Psoas muscle (tissue), 8 donors: ENCODE results near the gene CA7. TPM values are rescaled to one million over a fixed set of nuclear protein-coding genes. Genes with fewer than 3 reads are reported as not detected.

ENCODE experiments used
- ATAC-seq, 4 donors: fragments of 200-7000 bp; cut with Tn5 transposase; one replicate each; pipeline ENCODE4 v1.9.1; 2020; ENCODE audit warnings: moderate library complexity in 3 of 4, mild to moderate bottlenecking in 2 of 4
- DNase-seq, 2 donors: peaks; one replicate each; pipeline ENCODE4 v3.0.0-alpha.2; 2020
- H3K27ac ChIP-seq: fragments of 200-600 bp; one replicate; pipeline ENCODE4 v1.8.0; 2022
- H3K27me3 ChIP-seq, 3 donors: fragments of 200-600 bp in 1 of 3; one replicate each; pipeline versions ENCODE4 v1.6.1 to v1.8.0; 2013 to 2022; ENCODE audit warnings: low read length in 2 of 3, mild to moderate bottlenecking in 2 of 3, moderate library complexity in 1 of 3; ENCODE audit not compliant: insufficient read depth in 3 of 3
- H3K36me3 ChIP-seq, 2 donors: fragments of 200-600 bp in 1 of 2; one replicate each; pipeline versions ENCODE4 v1.6.1 to v1.8.0; 2013 to 2022; ENCODE audit warnings: low read depth in 1 of 2, mild to moderate bottlenecking in 1 of 2, moderate library complexity in 1 of 2; ENCODE audit not compliant: insufficient read depth in 1 of 2
- H3K4me1 ChIP-seq: fragments of 200-600 bp; one replicate; pipeline ENCODE4 v1.8.0; 2022
- H3K4me3 ChIP-seq: fragments of 200-600 bp; one replicate; pipeline ENCODE4 v1.8.0; 2022; ENCODE audit warnings: mild to moderate bottlenecking
- H3K9me3 ChIP-seq: fragments of 200-600 bp; one replicate; pipeline ENCODE4 v1.8.0; 2022
- WGBS, 3 donors: extraction: QIAGEN DNeasy Blood & Tissue Kit; methylation state at CpG; one replicate each; pipeline versions ENCODE4 v1.1.6 to v1.1.7; 2013; 5-methylcytosine and 5-hydroxymethylcytosine counted together
- intact Hi-C, 2 donors: fragments of 100-400 bp; cut with DNase I; formaldehyde crosslinking; loops; one replicate each; pipeline versions ENCODE4 v1.11.0 to v1.14.2; 2022
- polyA plus RNA-seq, 3 donors: library from polyadenylated mRNA; stranded (reverse); fragments of 200-250 nt; gene quantifications; one replicate each; pipeline ENCODE4 v1.2.3, GENCODE V29; 2013
- total RNA-seq, 4 donors: library from RNA; stranded (reverse); fragmentation: NEBNext Ultra II Directional in 2 of 4; extraction: Animal tissue kit (Norgen Biotek cat#: 25700) in 2 of 4; gene quantifications; one replicate each; pipeline versions ENCODE4 v1.2.1 to v1.2.4, GENCODE V29; 2021 to 2023
- TF ChIP-seq, protein P1 (sequence below): fragments of 200-600 bp; IDR thresholded peaks from one replicate; pipeline ENCODE4 v1.8.0; 2022; ENCODE audit warnings: antibody characterized with exemption
- donor health status: healthy with polysubstance abuse.
- donor health status: DM: no; HTN: no; CAD: no; lungs with moderate emphysema.
- donor health status: Bipolar disorder and iron deficiency.
- donor health status: healthy.
- donor health status: DM: yes; HTN: yes; CAD: no.
- donor health status: DM: no; HTN: no; CAD: no.
- donor health status: DM: no; HTN: no; CAD: no.
- donor health status: DM: yes; HTN: yes; CAD: no.

CA7 gene
- total and polyA plus RNA-seq, 7 donors: 0.05 TPM; not detected in 6

DNA sequence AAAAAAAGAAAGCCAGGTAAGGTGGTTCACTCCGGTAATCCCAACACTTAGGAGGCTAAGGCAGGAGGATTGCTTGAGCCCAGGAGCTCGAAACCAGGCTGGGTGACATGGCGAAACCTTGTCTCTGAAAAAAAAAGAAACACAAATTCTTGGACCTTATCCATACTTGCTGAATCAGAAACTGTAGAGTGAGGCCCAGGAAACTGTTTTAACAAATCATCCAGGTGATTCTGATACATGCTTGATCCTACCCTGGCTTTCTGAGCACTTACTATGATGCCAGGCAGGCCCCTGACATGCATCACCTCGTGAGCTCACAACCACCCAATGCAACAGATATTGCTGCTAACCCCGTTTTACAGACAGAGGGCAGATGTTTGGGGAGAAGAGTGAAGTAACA is 9.5 kb upstream of the CA7 start:
- ATAC-seq: no peak
- TF ChIP-seq, protein P1, sequence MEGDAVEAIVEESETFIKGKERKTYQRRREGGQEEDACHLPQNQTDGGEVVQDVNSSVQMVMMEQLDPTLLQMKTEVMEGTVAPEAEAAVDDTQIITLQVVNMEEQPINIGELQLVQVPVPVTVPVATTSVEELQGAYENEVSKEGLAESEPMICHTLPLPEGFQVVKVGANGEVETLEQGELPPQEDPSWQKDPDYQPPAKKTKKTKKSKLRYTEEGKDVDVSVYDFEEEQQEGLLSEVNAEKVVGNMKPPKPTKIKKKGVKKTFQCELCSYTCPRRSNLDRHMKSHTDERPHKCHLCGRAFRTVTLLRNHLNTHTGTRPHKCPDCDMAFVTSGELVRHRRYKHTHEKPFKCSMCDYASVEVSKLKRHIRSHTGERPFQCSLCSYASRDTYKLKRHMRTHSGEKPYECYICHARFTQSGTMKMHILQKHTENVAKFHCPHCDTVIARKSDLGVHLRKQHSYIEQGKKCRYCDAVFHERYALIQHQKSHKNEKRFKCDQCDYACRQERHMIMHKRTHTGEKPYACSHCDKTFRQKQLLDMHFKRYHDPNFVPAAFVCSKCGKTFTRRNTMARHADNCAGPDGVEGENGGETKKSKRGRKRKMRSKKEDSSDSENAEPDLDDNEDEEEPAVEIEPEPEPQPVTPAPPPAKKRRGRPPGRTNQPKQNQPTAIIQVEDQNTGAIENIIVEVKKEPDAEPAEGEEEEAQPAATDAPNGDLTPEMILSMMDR: no peak
- Histone ChIP-seq H3K36me3 (no peaks in the 10 kb centered on the region), H3K4me1 (peaks cover 3% of the 10 kb centered on the region), H3K27ac (no peak overlapping the region), H3K9me3 (peaks cover 4% of the 10 kb centered on the region), H3K27me3 (no peaks in the 10 kb centered on the region), H3K4me3 (no peak overlapping the region)
- intact Hi-C loops: no loop called here
- no peak for DNase-seq
- 86 to 87% (median 86%) methylated on average over 5 of the region's 5 CpGs for WGBS, 3 donors

DNA sequence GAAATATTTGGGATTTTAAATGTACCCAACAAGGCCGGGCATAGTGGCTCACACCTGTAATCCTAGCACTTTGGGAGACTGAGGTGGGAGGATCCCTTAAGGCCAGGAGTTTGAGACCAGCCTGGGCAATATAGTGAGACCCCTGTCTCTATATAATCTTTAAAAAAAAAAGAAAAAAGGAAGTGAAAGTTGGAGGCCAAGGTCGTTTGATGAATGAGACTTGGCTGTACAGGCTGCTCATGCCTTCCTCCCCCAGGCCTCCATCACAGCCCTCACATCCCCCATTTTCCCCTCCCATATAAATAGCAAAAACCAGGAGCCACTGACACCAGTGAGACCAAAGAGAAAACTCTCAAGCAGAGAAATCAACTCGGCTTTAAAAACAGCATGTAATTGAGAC is 3.3 kb upstream of the CA7 start:
- intact Hi-C loops: no loop called here

DNA sequence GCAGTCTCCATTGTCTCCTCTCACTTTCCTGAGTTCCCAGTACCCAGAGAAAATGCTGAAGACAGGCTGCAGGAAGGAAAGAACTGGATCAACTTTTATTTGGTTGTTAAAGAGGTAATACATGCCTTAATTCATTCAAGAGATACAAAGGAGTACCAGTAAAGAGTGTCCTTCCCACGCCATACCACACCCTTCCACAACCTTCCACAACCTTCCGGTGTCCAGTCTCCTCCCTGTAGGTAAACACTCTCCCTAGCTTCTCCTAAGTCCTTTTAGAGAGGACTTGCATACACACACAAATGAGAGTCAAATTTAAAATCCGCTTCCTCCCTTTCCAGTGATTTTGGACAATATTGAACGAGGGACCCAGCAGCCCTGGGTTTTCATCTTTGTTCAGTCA is 2.8 kb upstream of the CA7 start:
- TF ChIP-seq, protein P1: no peak
- intact Hi-C loops: no loop called here
- Histone ChIP-seq H3K27me3 (peaks cover 0 to 24% (median 12%) of the 10 kb centered on the region in 3 donors), H3K9me3 (peaks cover 4% of the 10 kb centered on the region), H3K27ac (no peak overlapping the region), H3K36me3 (no peaks in the 10 kb centered on the region), H3K4me3 (no peak overlapping the region), H3K4me1 (peaks cover 12% of the 10 kb centered on the region)
- ATAC-seq: no peak
- DNase-seq: no peak
- WGBS, 3 donors: 86 to 90% (median 87%) methylated on average over 4 of the region's 4 CpGs

More for the DNA sequence above, 3.3 kb upstream of the CA7 start:
- peaks cover 0 to 24% (median 12%) of the 10 kb centered on the region in 3 donors for H3K27me3 ChIP-seq
- ATAC-seq (no peak), DNase-seq (no peak)
- no peak overlapping the region for H3K4me3 ChIP-seq
- no peak overlapping the region for H3K27ac ChIP-seq
- H3K4me1 ChIP-seq: peaks cover 12% of the 10 kb centered on the region
- 41 to 45% (median 44%) methylated on average over 3 of the region's 3 CpGs for WGBS, 3 donors
- H3K36me3 ChIP-seq: no peaks in the 10 kb centered on the region
- TF ChIP-seq, protein P1: no peak
- H3K9me3 ChIP-seq: peaks cover 4% of the 10 kb centered on the region

DNA sequence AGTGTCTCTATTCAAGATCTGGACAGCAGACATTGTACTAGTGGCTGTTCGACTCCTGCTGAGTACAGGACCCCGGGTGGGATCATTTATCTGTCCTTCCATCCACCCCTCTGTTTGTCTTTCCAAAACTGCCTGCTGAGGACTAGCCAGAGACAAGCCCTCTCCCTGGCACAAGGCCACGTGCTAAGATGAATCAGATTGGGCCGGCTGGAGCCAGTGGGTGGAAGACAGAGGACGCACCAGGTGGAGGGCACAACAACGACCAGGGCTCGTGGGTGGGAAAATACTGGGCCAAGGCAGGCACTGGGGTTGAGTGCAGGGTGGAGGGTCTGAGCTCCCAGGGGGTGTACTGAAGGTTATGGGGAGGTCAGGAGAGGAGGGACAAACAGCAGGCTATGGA is 1.4 kb upstream of the CA7 start:
- Histone ChIP-seq H3K36me3 (no peaks in the 10 kb centered on the region), H3K9me3 (peaks cover 4% of the 10 kb centered on the region), H3K4me1 (peaks cover 12% of the 10 kb centered on the region), H3K27ac (no peak overlapping the region), H3K27me3 (peaks cover 0 to 24% (median 12%) of the 10 kb centered on the region in 3 donors), H3K4me3 (no peak overlapping the region)
- intact Hi-C loops: no loop called here
- TF ChIP-seq, protein P1: no peak
- WGBS, 3 donors: 55 to 70% (median 61%) methylated on average over 7 of the region's 7 CpGs
- ATAC-seq: no peak
- no peak for DNase-seq

DNA sequence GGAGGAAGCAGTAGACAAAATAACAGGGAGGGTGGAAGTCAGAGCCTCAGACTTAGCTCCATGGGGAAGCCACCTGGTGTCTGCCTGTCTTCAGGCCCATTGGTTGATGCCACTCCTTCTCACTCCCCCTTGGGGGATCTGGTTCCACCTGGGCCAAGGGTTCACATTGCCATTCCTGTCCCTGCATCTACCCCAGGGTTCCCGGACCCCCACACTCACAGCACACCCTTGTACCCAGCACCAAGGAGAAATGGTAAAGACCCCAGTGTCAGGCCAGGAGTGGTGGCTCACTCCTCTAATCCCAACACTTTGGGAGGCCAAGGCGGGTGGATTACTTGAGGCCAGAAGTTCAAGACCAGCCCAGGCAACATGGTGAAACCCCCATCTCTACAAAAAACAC is 1.0 kb upstream of the CA7 start:
- WGBS, 3 donors: 87 to 100% (median 99%) methylated on average over 2 of the region's 2 CpGs
- TF ChIP-seq, protein P1: no peak
- Histone ChIP-seq H3K4me1 (peaks cover 12% of the 10 kb centered on the region), H3K9me3 (peaks cover 3% of the 10 kb centered on the region), H3K27me3 (peaks cover 0 to 24% (median 12%) of the 10 kb centered on the region in 3 donors), H3K36me3 (no peaks in the 10 kb centered on the region), H3K27ac (no peak overlapping the region), H3K4me3 (no peak overlapping the region)
- no peak for DNase-seq
- intact Hi-C loops: no loop called here
- ATAC-seq: no peak
